ENCODE results near the gene RAD21L1.
"Not testable (repeated sequence)": the region's sequence is repeated elsewhere in the genome, so short reads cannot be mapped to it uniquely, and the experiment has no call there.

RAD21L1 gene

GRCh38 chr20:1202762-1203504 lies 22.9 kb upstream of the RAD21L1 start, which contains the start of gene C20orf202:
TSS of gene C20orf202 (plus strand) at chr20:1203454. CDS start at chr20:1203586, 132 bp downstream.
- DNase-seq: no peak

GRCh38 chr20:1203630-1204029 lies 22.2 kb upstream of the RAD21L1 start:
- no peak for DNase-seq

- DNase-seq: no peak
These were observed 21.7 kb upstream of the RAD21L1 start for GRCh38 chr20:1204113-1204512.

GRCh38 chr20:1204576-1204975 lies 21.3 kb upstream of the RAD21L1 start:
- DNase-seq: no peak

GRCh38 chr20:1205802-1206201 lies 20.0 kb upstream of the RAD21L1 start:
- DNase-seq: no peak

- no peak for DNase-seq
These were observed 19.3 kb upstream of the RAD21L1 start for GRCh38 chr20:1206366-1207148.

- DNase-seq: no peak
These were observed 18.5 kb upstream of the RAD21L1 start for GRCh38 chr20:1207293-1207878.

GRCh38 chr20:1209447-1210387 lies 16.1 kb upstream of the RAD21L1 start:
- no peak for DNase-seq

- DNase-seq: no peak
These were observed 15.3 kb upstream of the RAD21L1 start for GRCh38 chr20:1210501-1210900.

- DNase-seq: no peak
These were observed 13.8 kb upstream of the RAD21L1 start for GRCh38 chr20:1212023-1212422.

- DNase-seq: peak; percentile 48
These were observed 13.0 kb upstream of the RAD21L1 start for GRCh38 chr20:1212607-1213396.

- DNase-seq: no peak
These were observed 11.0 kb upstream of the RAD21L1 start for GRCh38 chr20:1214838-1215261.

GRCh38 chr20:1215386-1216170 lies 10.3 kb upstream of the RAD21L1 start:
- no peak for DNase-seq

GRCh38 chr20:1216527-1217427 lies 9.1 kb upstream of the RAD21L1 start:
- not testable (repeated sequence) for DNase-seq

GRCh38 chr20:1222750-1223149 lies 3.1 kb upstream of the RAD21L1 start:
- not testable (repeated sequence) for DNase-seq

- DNase-seq: no peak
These were observed 1.5 kb upstream of the RAD21L1 start for GRCh38 chr20:1224205-1224890.

- no peak for DNase-seq
These were observed 521 bp upstream of the RAD21L1 start for GRCh38 chr20:1225263-1225782.

- no peak for DNase-seq
These were observed 3.7 kb downstream of the RAD21L1 start for GRCh38 chr20:1229541-1229940.

Data from T-helper 9 cell (primary cell).